Stimulated activated CD8-positive, alpha-beta memory T cell treated with anti-CD3 and anti-CD28 coated beads, Interleukin-4, amount 100 ng/mL, for 1 hour (primary cell): ENCODE results near the gene CFAP141.
"Not testable (repeated sequence)": the region's sequence is repeated elsewhere in the genome, so short reads cannot be mapped to it uniquely, and the experiment has no call there.

Source experiments
- DNase-seq, 2 donors: peaks; one replicate each; pipeline ENCODE4 v3.0.0-alpha.2; 2020; ENCODE audit warnings: low read depth in 2 of 2, low spot score in 1 of 2

Gene CFAP141

GRCh38 chr1:154206196-154206595 lies at the start of gene CFAP141:
CFAP141 (minus strand) TSS chr1:154206333; CDS start chr1:154206307, 26 bp downstream.
- DNase-seq = no peak

GRCh38 chr1:154253671-154254070 lies 47.5 kb upstream of the CFAP141 start:
- DNase-seq = no peak

- DNase-seq = no peak
Measured at GRCh38 chr1:154241703-154242351, 35.7 kb upstream of the CFAP141 start.

GRCh38 chr1:154240294-154240833 lies 34.2 kb upstream of the CFAP141 start:
- DNase-seq = no peak

- DNase-seq = no peak
Measured at GRCh38 chr1:154239491-154239890, 33.4 kb upstream of the CFAP141 start.

GRCh38 chr1:154237880-154238506 lies 31.9 kb upstream of the CFAP141 start:
- DNase-seq = no peak

GRCh38 chr1:154237435-154237834 lies 31.3 kb upstream of the CFAP141 start:
- no peak for DNase-seq

- no peak for DNase-seq
Measured at GRCh38 chr1:154236855-154237254, 30.7 kb upstream of the CFAP141 start.

- not testable (repeated sequence) for DNase-seq
Measured at GRCh38 chr1:154233127-154233526, 27.0 kb upstream of the CFAP141 start.

GRCh38 chr1:154231112-154231511 lies 25.0 kb upstream of the CFAP141 start:
- DNase-seq = not testable (repeated sequence)

GRCh38 chr1:154225370-154225769 lies 19.2 kb upstream of the CFAP141 start:
- no peak for DNase-seq

- DNase-seq = no peak
Measured at GRCh38 chr1:154223621-154224020, 17.5 kb upstream of the CFAP141 start.

GRCh38 chr1:154222918-154223317 lies 16.8 kb upstream of the CFAP141 start:
- no peak for DNase-seq

GRCh38 chr1:154222518-154222917 lies 16.4 kb upstream of the CFAP141 start:
- DNase-seq = no peak

GRCh38 chr1:154221278-154222001 lies 15.3 kb upstream of the CFAP141 start:
- peak; percentile 46 to 48 for DNase-seq

GRCh38 chr1:154220970-154221277 lies 14.8 kb upstream of the CFAP141 start:
- DNase-seq = no peak

- peak; percentile 96 to 97 for DNase-seq
Measured at GRCh38 chr1:154220071-154220969, 14.2 kb upstream of the CFAP141 start, which contains the start of gene UBAP2L. UBAP2L (plus strand) TSS chr1:154220955; CDS start chr1:154225124, 4,169 bp downstream.

GRCh38 chr1:154219541-154219940 lies 13.4 kb upstream of the CFAP141 start:
- no peak for DNase-seq

- DNase-seq = no peak
Measured at GRCh38 chr1:154218545-154218944, 12.4 kb upstream of the CFAP141 start.

GRCh38 chr1:154213274-154213673 lies 7.1 kb upstream of the CFAP141 start:
- no peak for DNase-seq

- DNase-seq = no peak
Measured at GRCh38 chr1:154212083-154212482, 6.0 kb upstream of the CFAP141 start.
